OCI-LY3 (cell line): Measurements from ENCODE around the gene MLPH.

Experiments used
- H2AFZ ChIP-seq: fragments of 200-600, 300-600 bp; shearing (Covaris generic); 2 replicates; pipeline ENCODE4 v1.6.0; 2014; ENCODE audit warnings: antibody characterized with exemption, low read depth, low read length
- H3K27ac ChIP-seq: fragments of 200-600, 300-600 bp; sonication (generic); 2 replicates; pipeline ENCODE4 v1.5.1; 2014; ENCODE audit warnings: mild to moderate bottlenecking, low read length, moderate library complexity, mixed read lengths
- H3K27me3 ChIP-seq: fragments of 200-600, 300-600 bp; sonication (generic); 2 replicates; pipeline ENCODE4 v1.6.1; 2014; ENCODE audit warnings: low read depth, low read length, mixed read lengths
- H3K36me3 ChIP-seq: fragments of 200-600, 300-600 bp; sonication (generic); replicated peaks from 2 replicates; pipeline ENCODE3; 2014; ENCODE audit warnings: low read depth, low read length, mixed read lengths
- H3K4me1 ChIP-seq: fragments of 300-600, 200-600 bp; sonication (generic); 2 replicates; pipeline ENCODE4 v1.6.1; 2014; ENCODE audit warnings: low read length, mixed read lengths
- H3K4me2 ChIP-seq: fragments of 200-600, 300-600 bp; sonication (generic); 2 replicates; pipeline ENCODE4 v1.6.1; 2014; ENCODE audit warnings: low read length, mixed read lengths
- H3K4me3 ChIP-seq: fragments of 300-600, 200-600 bp; sonication (generic); 2 replicates; pipeline ENCODE4 v1.5.1; 2014; ENCODE audit warnings: antibody characterized with exemption, mild to moderate bottlenecking, low read length, moderate library complexity
- H3K79me2 ChIP-seq: fragments of 300-600, 200-600 bp; shearing (Covaris generic); 2 replicates; pipeline ENCODE4 v1.6.1; 2014; ENCODE audit warnings: mild to moderate bottlenecking, low read length, mixed read lengths
- H3K9ac ChIP-seq: fragments of 300-600, 200-600 bp; shearing (Covaris generic); 2 replicates; pipeline ENCODE4 v1.6.0; 2014; ENCODE audit warnings: mild to moderate bottlenecking, low read length, moderate library complexity
- H3K9me3 ChIP-seq: fragments of 200-600, 300-600 bp; shearing (Covaris generic); 2 replicates; pipeline ENCODE4 v1.6.1; 2014; ENCODE audit warnings: low read length, mixed read lengths; ENCODE audit not compliant: insufficient read depth
- H4K20me1 ChIP-seq: fragments of 200-600, 300-600 bp; sonication (generic); 2 replicates; pipeline ENCODE4 v1.6.1; 2016; ENCODE audit warnings: low read length, mixed read lengths; ENCODE audit not compliant: insufficient read depth
- CTCF ChIP-seq: fragments of 200-600, 300-600 bp; sonication (generic); IDR thresholded peaks from 2 replicates; pipeline ENCODE4 v1.5.1; 2014; ENCODE audit warnings: antibody characterized with exemption, low read length, low read depth
- EZH2phosphoT487 ChIP-seq: fragments of 200-600 bp; shearing (Covaris generic); IDR thresholded peaks from 2 replicates; pipeline ENCODE4 v1.6.1; 2018; ENCODE audit warnings: antibody characterized with exemption, mixed run types, low read depth

The MLPH gene

GRCh38 chr2:237500681-237501424 lies 13.8 kb downstream of the MLPH start:
- H3K36me3 ChIP-seq = no peaks in the 10 kb centered on the region
- H3K4me3 ChIP-seq = no peak overlapping the region
- no peaks in the 10 kb centered on the region for H3K79me2 ChIP-seq
- H3K27me3 ChIP-seq = no peaks in the 10 kb centered on the region
- no peak overlapping the region for H3K9ac ChIP-seq
- H3K9me3 ChIP-seq = no peaks in the 10 kb centered on the region
- no peak overlapping the region for H2AFZ ChIP-seq
- no peak overlapping the region for H3K4me2 ChIP-seq
- no peaks in the 10 kb centered on the region for H4K20me1 ChIP-seq
- no peak for TF ChIP-seq EZH2phosphoT487
- TF ChIP-seq CTCF = no peak
- H3K27ac ChIP-seq = no peak overlapping the region
- no peaks in the 10 kb centered on the region for H3K4me1 ChIP-seq

- Histone ChIP-seq H2AFZ (no peak overlapping the region), H3K36me3 (no peaks in the 10 kb centered on the region), H4K20me1 (no peaks in the 10 kb centered on the region), H3K4me2 (no peak overlapping the region), H3K9me3 (no peaks in the 10 kb centered on the region), H3K27ac (no peak overlapping the region), H3K4me3 (no peak overlapping the region), H3K79me2 (no peaks in the 10 kb centered on the region), H3K27me3 (no peaks in the 10 kb centered on the region), H3K4me1 (no peaks in the 10 kb centered on the region), H3K9ac (no peak overlapping the region)
- no peak for TF ChIP-seq CTCF
- TF ChIP-seq EZH2phosphoT487 = no peak
Measured at GRCh38 chr2:237501892-237502513, 15.0 kb downstream of the MLPH start.

GRCh38 chr2:237503201-237503600 lies 16.1 kb downstream of the MLPH start:
- TF ChIP-seq CTCF = no peak
- TF ChIP-seq EZH2phosphoT487 = no peak
- H3K9ac ChIP-seq = no peak overlapping the region
- H3K4me2 ChIP-seq = no peak overlapping the region
- no peak overlapping the region for H3K27ac ChIP-seq
- no peak overlapping the region for H2AFZ ChIP-seq
- H3K27me3 ChIP-seq = no peaks in the 10 kb centered on the region
- H3K4me3 ChIP-seq = no peak overlapping the region
- no peaks in the 10 kb centered on the region for H3K79me2 ChIP-seq
- H3K9me3 ChIP-seq = no peaks in the 10 kb centered on the region
- no peaks in the 10 kb centered on the region for H3K4me1 ChIP-seq
- H3K36me3 ChIP-seq = no peaks in the 10 kb centered on the region
- H4K20me1 ChIP-seq = no peaks in the 10 kb centered on the region

GRCh38 chr2:237505188-237505939 lies 18.3 kb downstream of the MLPH start:
- Histone ChIP-seq H3K79me2 (no peaks in the 10 kb centered on the region), H4K20me1 (no peaks in the 10 kb centered on the region), H3K4me1 (no peaks in the 10 kb centered on the region), H3K4me2 (no peak overlapping the region), H3K9me3 (no peaks in the 10 kb centered on the region), H3K27me3 (no peaks in the 10 kb centered on the region), H3K36me3 (no peaks in the 10 kb centered on the region), H3K4me3 (no peak overlapping the region), H3K27ac (no peak overlapping the region), H2AFZ (no peak overlapping the region), H3K9ac (no peak overlapping the region)
- no peak for TF ChIP-seq CTCF
- TF ChIP-seq EZH2phosphoT487 = no peak
